ENCODE results near the gene VSNL1.

Gene VSNL1

DNA sequence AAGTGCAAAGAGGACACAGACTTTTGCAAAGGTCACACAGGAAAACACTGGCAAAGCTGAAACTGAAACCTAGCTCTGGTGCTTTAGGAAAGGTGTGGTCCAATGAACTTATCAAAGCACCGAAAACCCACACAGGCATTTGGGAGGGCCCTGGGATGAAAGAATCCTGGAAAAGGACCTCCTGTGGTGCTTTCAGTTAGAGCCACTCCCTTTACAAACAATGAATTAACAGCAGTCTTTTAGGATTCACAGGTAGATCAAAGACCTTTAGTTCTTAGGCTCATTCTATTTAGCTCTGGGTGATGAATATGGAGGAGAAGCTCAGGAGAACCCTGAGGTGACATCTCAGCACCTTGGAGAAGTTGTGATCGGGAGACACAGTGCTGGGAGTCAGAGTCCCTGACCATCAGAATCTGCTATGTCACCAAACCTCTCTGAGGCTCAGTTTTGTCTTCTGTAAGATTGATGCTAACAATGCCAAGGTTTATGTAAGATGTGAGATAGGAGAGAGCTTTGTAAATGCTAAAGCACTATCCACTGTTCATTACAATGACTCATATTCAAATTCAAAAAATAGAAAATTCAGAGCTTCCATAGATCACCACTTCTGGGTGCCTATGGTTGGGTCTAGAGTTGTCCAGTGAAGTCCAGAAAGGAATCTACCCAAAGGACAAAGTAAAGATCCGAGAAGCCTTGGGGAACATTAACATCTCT is 39.3 kb downstream of the VSNL1 start:
- TF ChIP-seq, protein P1, sequence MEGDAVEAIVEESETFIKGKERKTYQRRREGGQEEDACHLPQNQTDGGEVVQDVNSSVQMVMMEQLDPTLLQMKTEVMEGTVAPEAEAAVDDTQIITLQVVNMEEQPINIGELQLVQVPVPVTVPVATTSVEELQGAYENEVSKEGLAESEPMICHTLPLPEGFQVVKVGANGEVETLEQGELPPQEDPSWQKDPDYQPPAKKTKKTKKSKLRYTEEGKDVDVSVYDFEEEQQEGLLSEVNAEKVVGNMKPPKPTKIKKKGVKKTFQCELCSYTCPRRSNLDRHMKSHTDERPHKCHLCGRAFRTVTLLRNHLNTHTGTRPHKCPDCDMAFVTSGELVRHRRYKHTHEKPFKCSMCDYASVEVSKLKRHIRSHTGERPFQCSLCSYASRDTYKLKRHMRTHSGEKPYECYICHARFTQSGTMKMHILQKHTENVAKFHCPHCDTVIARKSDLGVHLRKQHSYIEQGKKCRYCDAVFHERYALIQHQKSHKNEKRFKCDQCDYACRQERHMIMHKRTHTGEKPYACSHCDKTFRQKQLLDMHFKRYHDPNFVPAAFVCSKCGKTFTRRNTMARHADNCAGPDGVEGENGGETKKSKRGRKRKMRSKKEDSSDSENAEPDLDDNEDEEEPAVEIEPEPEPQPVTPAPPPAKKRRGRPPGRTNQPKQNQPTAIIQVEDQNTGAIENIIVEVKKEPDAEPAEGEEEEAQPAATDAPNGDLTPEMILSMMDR (IDR thresholded peaks at IDR 0.05; ENCODE audit: insufficient read depth, low read length, poor library complexity, severe bottlenecking), result no peak
- TF ChIP-seq EZH2phosphoT487 (conservative IDR thresholded peaks at IDR 0.05; ENCODE audit: low read length), result no peak
- no peak overlapping the region for H2AFZ ChIP-seq (ENCODE audit: low read depth, low read length, severe bottlenecking)
- H4K20me1 ChIP-seq (ENCODE audit: low read depth, low read length), result no peaks in the 10 kb centered on the region
- no peak overlapping the region for H3K4me2 ChIP-seq (ENCODE audit: low read depth, low read length, poor library complexity, severe bottlenecking)
- H3K27me3 ChIP-seq (ENCODE audit: low read length), result no peaks in the 10 kb centered on the region
- no peak overlapping the region for H3K4me3 ChIP-seq (ENCODE audit: insufficient read depth, low read length, poor library complexity, severe bottlenecking)
- H3K27ac ChIP-seq (ENCODE audit: low read depth, low read length), result no peak overlapping the region
- no peaks in the 10 kb centered on the region for H3K36me3 ChIP-seq (ENCODE audit: low read length)
- no peaks in the 10 kb centered on the region for H3K9me3 ChIP-seq (ENCODE audit: insufficient read depth, low read length)
- no peaks in the 10 kb centered on the region for H3K9me2 ChIP-seq (replicated peaks; ENCODE audit: insufficient read depth, low read length)
- H3F3A ChIP-seq (ENCODE audit: insufficient read depth), result no peaks in the 10 kb centered on the region
- no peak overlapping the region for H3K9ac ChIP-seq (ENCODE audit: low read length)
- no peaks in the 10 kb centered on the region for H3K79me2 ChIP-seq (ENCODE audit: insufficient read depth, low read length)

DNA sequence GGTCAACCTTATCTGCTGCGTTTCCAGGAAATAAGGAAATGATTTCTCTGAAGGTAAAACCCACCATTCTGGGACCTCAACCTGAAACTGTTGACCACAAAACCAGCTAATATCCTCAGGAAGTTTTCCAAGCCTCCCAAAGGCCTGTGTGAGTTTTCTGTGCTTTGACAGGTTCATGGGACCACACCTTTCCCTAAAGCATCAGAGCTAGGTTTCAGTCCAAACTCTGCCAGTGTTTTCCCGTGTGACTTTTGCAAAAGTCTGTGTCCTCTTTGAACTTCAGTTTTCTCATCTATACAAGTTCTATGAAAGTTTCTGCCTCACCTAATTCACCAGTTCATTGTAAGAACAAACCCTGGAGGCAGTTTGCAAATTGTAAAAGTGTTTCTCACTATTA is 39.8 kb downstream of the VSNL1 start:
- no peak overlapping the region for H3K4me2 ChIP-seq (ENCODE audit: low read depth, low read length, poor library complexity, severe bottlenecking)
- no peaks in the 10 kb centered on the region for H4K20me1 ChIP-seq (ENCODE audit: low read depth, low read length)
- no peaks in the 10 kb centered on the region for H3K9me2 ChIP-seq (replicated peaks; ENCODE audit: insufficient read depth, low read length)
- H3K27ac ChIP-seq (ENCODE audit: low read depth, low read length), result no peak overlapping the region
- H3K27me3 ChIP-seq (ENCODE audit: low read length), result no peaks in the 10 kb centered on the region
- no peaks in the 10 kb centered on the region for H3K9me3 ChIP-seq (ENCODE audit: insufficient read depth, low read length)
- no peak overlapping the region for H3K4me3 ChIP-seq (ENCODE audit: insufficient read depth, low read length, poor library complexity, severe bottlenecking)
- no peaks in the 10 kb centered on the region for H3F3A ChIP-seq (ENCODE audit: insufficient read depth)
- H2AFZ ChIP-seq (ENCODE audit: low read depth, low read length, severe bottlenecking), result no peak overlapping the region
- H3K36me3 ChIP-seq (ENCODE audit: low read length), result no peaks in the 10 kb centered on the region
- H3K9ac ChIP-seq (ENCODE audit: low read length), result no peak overlapping the region
- H3K79me2 ChIP-seq (ENCODE audit: insufficient read depth, low read length), result no peaks in the 10 kb centered on the region
- no peak for TF ChIP-seq EZH2phosphoT487 (conservative IDR thresholded peaks at IDR 0.05; ENCODE audit: low read length)
- TF ChIP-seq, protein P1 (IDR thresholded peaks at IDR 0.05; ENCODE audit: insufficient read depth, low read length, poor library complexity, severe bottlenecking), result no peak

DNA sequence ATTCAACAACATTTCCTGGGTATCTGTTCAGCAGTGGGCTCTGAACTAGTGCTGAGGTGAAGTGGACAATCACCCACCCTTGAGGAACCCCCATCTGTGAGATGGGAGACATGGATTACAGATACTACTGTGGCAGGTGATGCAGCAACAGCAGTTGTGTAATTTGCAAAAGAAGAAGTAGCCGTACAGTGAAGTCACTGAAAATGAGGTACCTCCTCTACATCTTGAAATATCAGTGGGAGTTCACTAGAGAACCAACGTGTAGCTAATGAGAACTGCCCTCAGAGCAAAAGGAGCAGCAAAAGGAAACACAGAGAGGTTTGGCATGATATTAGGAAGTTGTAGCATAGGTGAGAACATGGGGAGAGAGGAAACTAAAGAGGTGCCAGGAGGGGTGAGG is 41.3 kb downstream of the VSNL1 start:
- Histone ChIP-seq H3K9me3 (ENCODE audit: insufficient read depth, low read length) (no peaks in the 10 kb centered on the region), H4K20me1 (ENCODE audit: low read depth, low read length) (no peaks in the 10 kb centered on the region), H3K27ac (ENCODE audit: low read depth, low read length) (no peak overlapping the region), H3F3A (ENCODE audit: insufficient read depth) (no peaks in the 10 kb centered on the region), H3K9me2 (replicated peaks; ENCODE audit: insufficient read depth, low read length) (no peaks in the 10 kb centered on the region), H2AFZ (ENCODE audit: low read depth, low read length, severe bottlenecking) (no peak overlapping the region), H3K36me3 (ENCODE audit: low read length) (no peaks in the 10 kb centered on the region), H3K79me2 (ENCODE audit: insufficient read depth, low read length) (no peaks in the 10 kb centered on the region), H3K9ac (ENCODE audit: low read length) (no peak overlapping the region), H3K27me3 (ENCODE audit: low read length) (no peaks in the 10 kb centered on the region), H3K4me2 (ENCODE audit: low read depth, low read length, poor library complexity, severe bottlenecking) (no peak overlapping the region), H3K4me3 (ENCODE audit: insufficient read depth, low read length, poor library complexity, severe bottlenecking) (no peak overlapping the region)
- TF ChIP-seq, protein P1 (IDR thresholded peaks at IDR 0.05; ENCODE audit: insufficient read depth, low read length, poor library complexity, severe bottlenecking), result no peak
- no peak for TF ChIP-seq EZH2phosphoT487 (conservative IDR thresholded peaks at IDR 0.05; ENCODE audit: low read length)
